ENCODE results near the gene WDR59. TPM values are rescaled to one million over a fixed set of nuclear protein-coding genes. Genes with fewer than 3 reads are reported as not detected.

WDR59 gene
- total and polyA plus RNA-seq, 9 of the 15 experiments (the other 6 are each of a cell fraction or from before 2014, with no cell fraction given) = 12.7 to 126 (median 34.7) TPM

- no peak for FAIRE-seq
- Histone ChIP-seq H3K27me3 (ENCODE audit: control insufficient read depth in 2 of 2, insufficient read depth in 2 of 2, low read length in 2 of 2) (no peaks in the 10 kb centered on the region), H3K79me2 (ENCODE audit: control insufficient read depth, insufficient read depth, low read length) (no peaks in the 10 kb centered on the region), H3K36me3 (ENCODE audit: control insufficient read depth, insufficient read depth, low read length) (peaks cover 10% of the 10 kb centered on the region; the same call in 1 of the 3 replicates), H3K9me1 (ENCODE audit: control insufficient read depth, insufficient read depth, low read length) (no peaks in the 10 kb centered on the region), H3K4me3 (no peak overlapping the region), H3K9ac (ENCODE audit: insufficient read depth in 1 of 2, low read depth in 2 of 2, low read length in 2 of 2) (no peak overlapping the region), H4K20me1 (replicated peaks; ENCODE audit: control insufficient read depth, insufficient read depth, low read length) (no peaks in the 10 kb centered on the region), H3K4me1 (replicated peaks in 1 of 2; ENCODE audit: control insufficient read depth in 2 of 2, insufficient read depth in 2 of 2, low read length in 2 of 2) (no peaks in the 10 kb centered on the region), H3K27ac (ENCODE audit: extremely low read depth, low read depth, low read length) (no peak overlapping the region), H2AFZ (ENCODE audit: low read depth, low read length) (no peak overlapping the region), H3K9me3 (replicated peaks; ENCODE audit: control insufficient read depth, insufficient read depth, low read depth, low read length) (no peaks in the 10 kb centered on the region), H3K4me2 (ENCODE audit: insufficient read depth, low read length) (no peak overlapping the region)
- BruUV-seq (replicated peaks) = no TSS peak
- ChIA-PET POLR2A (no interaction called here), CTCF (ENCODE audit: low intra/inter-chr PET ratio) (no interaction called here)
- TF ChIP-seq ZNF212 (CRISPR knock-in tag; IDR thresholded peaks at IDR 0.05) = no peak
- TF ChIP-seq RFX1 (IDR thresholded peaks at IDR 0.05) = peak; percentile 32; the same call in 1 of the 2 replicates
- in situ Hi-C loops (cut with MboI) = no loop called here
- no peak for ATAC-seq
- 30% methylated on average over 6 of the region's 6 CpGs for WGBS (ENCODE audit: insufficient coverage, low coverage, missing lambda C conversion rate)
- intact Hi-C loops (cut with micrococcal nuclease) = loop anchor here (10.0 kb wide), 1 partner anchor 266 kb away; no protein-coding TSS in a partner anchor
- DNase-seq (ENCODE audit: extremely low read depth in 1 of 4, low spot score in 3 of 4) = no peak
Measured at GRCh38 chr16:74868501-74868900, 116.4 kb downstream of the WDR59 start.

- in situ Hi-C loops (cut with MboI) (no loop called here), intact Hi-C loops (cut with micrococcal nuclease) (loop anchor here (10.0 kb wide), 1 partner anchor 267 kb away; no protein-coding TSS in a partner anchor)
- Histone ChIP-seq H3K4me3 (no peak overlapping the region), H4K20me1 (replicated peaks; ENCODE audit: control insufficient read depth, insufficient read depth, low read length) (no peaks in the 10 kb centered on the region), H3K9me3 (replicated peaks; ENCODE audit: control insufficient read depth, insufficient read depth, low read depth, low read length) (no peaks in the 10 kb centered on the region), H3K27ac (ENCODE audit: extremely low read depth, low read depth, low read length) (no peak overlapping the region), H3K79me2 (ENCODE audit: control insufficient read depth, insufficient read depth, low read length) (no peaks in the 10 kb centered on the region), H2AFZ (ENCODE audit: low read depth, low read length) (no peak overlapping the region), H3K27me3 (ENCODE audit: control insufficient read depth in 2 of 2, insufficient read depth in 2 of 2, low read length in 2 of 2) (no peaks in the 10 kb centered on the region), H3K9ac (ENCODE audit: insufficient read depth in 1 of 2, low read depth in 2 of 2, low read length in 2 of 2) (no peak overlapping the region), H3K4me2 (ENCODE audit: insufficient read depth, low read length) (no peak overlapping the region), H3K36me3 (ENCODE audit: control insufficient read depth, insufficient read depth, low read length) (peaks cover 6% of the 10 kb centered on the region; the same call in 1 of the 3 replicates), H3K4me1 (replicated peaks in 1 of 2; ENCODE audit: control insufficient read depth in 2 of 2, insufficient read depth in 2 of 2, low read length in 2 of 2) (no peaks in the 10 kb centered on the region), H3K9me1 (ENCODE audit: control insufficient read depth, insufficient read depth, low read length) (no peaks in the 10 kb centered on the region)
- CTCF ChIA-PET (ENCODE audit: low intra/inter-chr PET ratio) = no interaction called here
- WGBS (ENCODE audit: insufficient coverage, low coverage, missing lambda C conversion rate) = 22% methylated on average over 5 of the region's 5 CpGs
- FAIRE-seq (no peak), DNase-seq (ENCODE audit: extremely low read depth in 1 of 4, low spot score in 3 of 4) (no peak), ATAC-seq (no peak)
- POLR2A ChIA-PET = no interaction called here
- BruUV-seq (replicated peaks) = no TSS peak
- TF ChIP-seq HDAC6 (IDR thresholded peaks at IDR 0.05; ENCODE audit: low read depth, low read length) (no peak), TRIM24 (IDR thresholded peaks at IDR 0.05) (no peak), E2F8 (IDR thresholded peaks at IDR 0.05; ENCODE audit: low read depth, partially characterized antibody) (no peak)
Measured at GRCh38 chr16:74868035-74868434, 116.9 kb downstream of the WDR59 start.
